Fibroblast of skin of left biceps (primary cell): ENCODE data around the gene NCAM2.

Experiments
- DNase-seq, 2 experiments: peaks; one replicate each; pipeline ENCODE4 v3.0.0-alpha.2; 2013; ENCODE audit warnings: low read depth in 2 of 2

Gene NCAM2

DNA sequence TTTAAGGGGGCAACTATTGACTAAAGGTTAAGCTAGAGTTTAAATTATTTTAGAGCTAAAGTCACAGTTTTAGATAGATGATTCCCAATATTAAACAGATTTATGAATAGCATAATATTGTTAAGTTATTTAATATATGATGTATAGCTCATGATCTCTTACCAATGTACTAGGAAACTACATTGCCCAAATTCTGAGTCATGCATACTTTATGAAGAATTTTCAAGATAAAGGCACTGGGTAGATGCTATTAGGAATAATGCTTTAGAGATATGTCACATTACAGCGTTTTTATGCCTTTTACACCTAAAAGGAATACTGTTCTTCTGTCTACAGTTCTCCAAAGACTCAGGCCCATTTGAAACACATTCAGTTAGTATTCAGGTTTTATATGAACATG, 215.1 kb downstream of the NCAM2 start:
- DNase-seq = no peak

DNA sequence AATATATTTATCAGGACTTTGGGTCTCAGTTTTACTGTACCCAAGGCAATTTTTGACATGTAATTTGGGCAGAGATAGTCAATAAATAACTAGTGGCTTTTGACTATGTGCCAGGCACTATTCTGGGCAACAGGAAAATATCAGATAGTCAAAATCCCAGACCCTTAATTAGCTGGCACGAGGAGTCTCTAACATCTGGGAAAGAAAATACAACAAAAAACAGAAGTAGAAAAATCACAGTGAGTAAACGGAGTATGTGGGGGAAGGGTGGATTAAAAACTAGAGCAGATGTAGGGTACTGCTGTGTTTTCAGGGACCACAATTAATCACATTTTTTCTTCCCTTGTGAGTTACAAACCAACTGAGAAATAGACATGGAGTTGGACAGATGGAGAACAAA, 217.8 kb downstream of the NCAM2 start:
- DNase-seq = no peak

DNA sequence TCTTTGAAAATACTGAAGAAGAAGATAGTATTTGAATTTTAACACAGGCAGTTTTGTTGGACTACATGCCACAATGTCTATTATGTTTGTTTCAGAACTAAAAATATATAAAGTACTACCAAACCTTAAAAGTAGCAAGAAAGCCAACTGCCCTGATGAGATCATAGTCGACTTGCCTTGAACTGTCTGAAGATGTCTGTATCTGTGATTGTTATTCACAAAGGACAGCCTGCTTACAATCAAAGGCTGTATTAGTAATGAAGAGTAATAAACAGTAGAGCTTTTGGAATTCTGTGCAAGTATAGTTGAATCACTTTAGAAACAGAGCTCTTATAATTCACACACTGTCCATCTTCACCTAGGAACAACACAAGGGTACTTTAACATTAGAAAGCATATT, 228.3 kb downstream of the NCAM2 start:
- DNase-seq = no peak

DNA sequence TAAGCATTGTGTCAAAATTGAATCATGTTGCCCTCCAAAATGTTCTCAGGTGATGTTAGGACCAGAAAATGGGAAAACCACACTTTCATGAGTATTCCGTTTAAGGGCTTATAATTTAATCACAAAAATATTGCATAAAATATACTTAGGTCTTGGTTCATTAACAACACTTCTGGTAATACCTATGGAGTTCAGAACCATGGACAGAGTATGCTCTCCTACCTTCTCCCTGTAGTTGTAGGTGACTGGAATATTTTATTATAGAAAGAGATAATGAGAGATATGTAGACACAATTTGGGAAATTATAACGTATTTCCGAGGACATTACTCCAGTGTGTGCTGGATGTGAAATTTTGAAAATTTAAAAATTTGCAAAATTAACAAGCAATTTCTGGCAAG, 232.5 kb downstream of the NCAM2 start:
- no peak for DNase-seq

GRCh38 chr21:21231913-21232312, 233.7 kb downstream of the NCAM2 start:
- no peak for DNase-seq

GRCh38 chr21:21232320-21232719, 234.1 kb downstream of the NCAM2 start:
- peak; percentile 7 to 13 for DNase-seq

GRCh38 chr21:21233051-21233450, 234.8 kb downstream of the NCAM2 start:
- no peak for DNase-seq

DNA sequence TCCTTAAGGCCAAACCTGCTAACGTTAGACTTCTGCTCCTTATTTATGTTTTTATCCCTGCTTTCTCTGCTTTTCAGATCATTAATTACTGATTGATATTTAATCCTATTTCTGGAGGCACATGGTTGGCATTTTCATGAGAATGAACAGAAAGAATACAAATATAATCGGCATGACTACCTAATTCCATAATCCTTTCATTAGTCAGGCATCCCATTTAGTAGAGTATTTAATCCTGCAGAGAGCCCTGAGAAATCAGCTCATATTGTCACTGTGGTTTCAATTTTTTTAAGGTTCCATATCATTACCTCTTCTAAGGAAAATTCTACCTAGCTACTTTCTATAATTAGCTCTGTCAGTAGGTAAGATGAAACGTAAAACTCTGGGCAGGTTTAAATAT, 238.8 kb downstream of the NCAM2 start:
- DNase-seq = no peak

DNA sequence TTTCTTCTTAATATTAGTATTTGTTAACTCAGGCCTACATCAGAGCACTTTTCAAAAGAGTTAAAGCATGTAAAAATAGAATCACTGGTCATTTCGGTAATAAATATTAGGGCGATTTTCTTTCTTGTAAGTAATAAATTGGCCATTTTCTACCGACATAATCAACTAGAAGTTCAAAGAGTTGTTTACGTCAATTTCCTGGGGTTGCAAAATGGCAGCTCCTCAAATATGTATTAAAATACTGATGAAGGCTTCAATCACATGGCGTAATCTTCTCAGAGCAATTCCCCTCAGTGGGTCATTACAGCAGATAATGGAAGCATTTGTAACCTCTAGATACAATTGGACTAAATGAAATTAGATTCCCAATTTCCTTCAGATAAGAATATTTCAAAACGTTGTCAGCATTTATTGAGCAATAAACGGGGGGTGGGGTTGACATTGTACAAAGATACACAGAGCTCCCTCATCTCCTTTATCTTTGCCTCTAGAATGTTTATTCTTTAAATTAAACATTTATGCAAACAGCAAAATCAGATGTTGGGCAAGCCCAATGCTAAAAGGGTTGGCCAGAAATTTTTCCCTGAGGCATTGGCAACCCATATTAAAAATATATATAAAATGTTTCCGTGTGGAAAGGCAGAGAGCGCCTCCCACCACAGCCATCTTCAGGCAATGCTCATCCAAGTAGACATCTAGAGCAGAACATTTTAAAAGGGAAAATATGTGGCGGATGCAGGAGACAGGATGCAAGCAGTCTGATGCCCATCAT, 240.6 kb downstream of the NCAM2 start:
- DNase-seq = no peak

GRCh38 chr21:21241391-21241790, 243.2 kb downstream of the NCAM2 start:
- DNase-seq = no peak

- no peak for DNase-seq
Measured at GRCh38 chr21:21246007-21246406, 247.8 kb downstream of the NCAM2 start.

GRCh38 chr21:21247424-21247823, 249.2 kb downstream of the NCAM2 start:
- no peak for DNase-seq

- no peak for DNase-seq
Measured at GRCh38 chr21:21262048-21262447, 263.8 kb downstream of the NCAM2 start.

GRCh38 chr21:21268061-21268471, 269.9 kb downstream of the NCAM2 start:
- no peak for DNase-seq

- DNase-seq = no peak
Measured at GRCh38 chr21:21268885-21269284, 270.7 kb downstream of the NCAM2 start.

DNA sequence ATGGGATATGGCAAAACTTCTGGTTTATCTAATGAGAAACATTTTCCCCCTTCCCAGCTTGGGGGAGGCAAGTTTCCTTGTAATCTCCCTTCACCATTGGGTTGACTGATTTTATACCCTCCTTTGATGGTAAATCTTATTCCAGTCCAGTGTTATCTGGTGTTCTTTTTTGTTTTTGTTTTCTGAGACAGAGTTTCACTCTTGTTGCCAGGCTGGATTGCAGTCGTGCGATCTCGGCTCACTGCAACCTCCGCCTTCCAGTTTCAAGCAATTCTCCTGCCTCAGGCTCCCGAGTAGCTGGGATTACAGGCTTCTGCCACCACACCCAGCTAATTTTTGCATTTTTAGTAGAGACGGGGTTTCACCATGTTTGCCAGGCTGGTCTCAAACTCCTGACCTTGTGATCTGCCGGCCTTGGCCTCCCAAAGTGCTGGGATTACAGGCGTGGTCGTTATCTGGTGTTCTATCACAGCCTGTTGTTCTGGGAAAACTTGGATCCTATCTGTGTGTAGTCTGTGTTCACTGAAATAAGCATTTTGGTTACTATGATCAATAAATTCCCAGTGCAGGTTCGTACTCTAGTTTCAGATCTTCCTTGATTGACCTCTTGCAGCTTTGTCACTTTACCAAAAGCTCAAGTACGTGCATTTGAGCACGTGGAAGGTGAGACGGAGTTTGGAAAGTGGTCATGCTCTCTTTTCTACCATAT, 281.1 kb downstream of the NCAM2 start:
- DNase-seq = no peak

DNA sequence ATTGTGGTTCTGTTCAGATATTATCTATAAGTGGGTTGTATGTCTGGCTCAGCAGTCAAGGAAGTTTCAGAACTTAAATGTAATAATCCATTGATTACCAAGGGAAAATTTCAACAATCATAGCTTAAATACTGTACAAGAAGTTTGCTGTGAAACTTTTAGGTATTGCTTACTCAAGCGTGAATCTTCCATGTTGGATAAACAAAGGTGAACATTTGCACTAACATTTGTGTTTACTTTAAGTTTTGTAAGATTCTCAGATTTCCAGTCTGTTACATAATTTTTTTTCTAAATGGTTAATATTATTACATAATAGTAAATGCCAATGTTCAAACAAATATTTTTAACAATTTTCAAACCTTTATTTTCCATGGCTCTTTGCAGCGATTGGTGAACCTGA, 285.6 kb downstream of the NCAM2 start:
- no peak for DNase-seq

- DNase-seq = no peak
Measured at GRCh38 chr21:21286170-21286798, 288.1 kb downstream of the NCAM2 start.

DNA sequence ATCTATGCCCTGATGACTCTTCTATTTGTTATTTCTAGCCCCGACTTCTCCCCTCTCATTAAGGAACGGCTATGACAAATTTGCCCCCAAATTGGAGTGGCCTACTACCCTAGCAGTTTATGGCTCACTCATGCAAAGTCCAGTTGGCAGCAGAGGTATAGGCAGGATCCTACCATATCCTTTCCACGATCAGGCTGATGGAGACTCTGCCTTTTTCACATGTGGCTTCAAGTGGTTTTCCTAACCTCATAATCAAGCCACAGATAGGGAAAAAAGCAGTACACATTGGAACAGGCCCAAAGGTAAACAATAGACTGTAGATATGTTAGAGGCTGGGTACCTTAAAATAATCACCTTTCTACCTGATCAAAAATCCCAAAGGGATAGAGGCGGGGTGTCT, 292.5 kb downstream of the NCAM2 start:
- no peak for DNase-seq

GRCh38 chr21:21291883-21292569, 293.8 kb downstream of the NCAM2 start:
- no peak for DNase-seq

DNA sequence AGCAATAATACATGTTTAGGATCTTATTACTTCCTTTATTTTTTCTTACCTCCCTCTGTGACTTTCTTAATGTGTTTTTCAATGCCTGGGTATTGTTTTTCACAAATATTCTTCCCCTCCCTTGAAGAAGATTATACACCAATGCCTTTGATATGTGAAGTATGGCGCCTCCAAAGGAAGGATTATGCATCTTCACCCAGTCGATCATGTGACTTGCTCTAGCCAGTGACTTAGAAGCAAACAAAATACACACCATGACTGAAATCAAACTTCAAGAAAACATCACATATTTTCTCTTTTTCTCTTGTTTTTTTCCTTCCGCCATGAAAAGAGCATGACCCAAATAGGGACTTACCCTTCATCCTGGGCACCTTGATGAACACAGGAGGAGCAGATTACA, 297.1 kb downstream of the NCAM2 start:
- no peak for DNase-seq

GRCh38 chr21:21297211-21297610, 299.0 kb downstream of the NCAM2 start:
- no peak for DNase-seq
